HG02885 (cell line): ENCODE measurements around the gene DNAJB8.
A peak's percentile ranks its signal among the peaks of the same experiment; 100 is the strongest.

ENCODE experiments used
- ATAC-seq: cut with Tn5 transposase; IDR thresholded peaks from one replicate; pipeline ENCODE4 v1.9.1; 2021; ENCODE audit warnings: mild to moderate bottlenecking; ENCODE audit not compliant: unreplicated experiment, poor library complexity

DNAJB8 gene

DNA sequence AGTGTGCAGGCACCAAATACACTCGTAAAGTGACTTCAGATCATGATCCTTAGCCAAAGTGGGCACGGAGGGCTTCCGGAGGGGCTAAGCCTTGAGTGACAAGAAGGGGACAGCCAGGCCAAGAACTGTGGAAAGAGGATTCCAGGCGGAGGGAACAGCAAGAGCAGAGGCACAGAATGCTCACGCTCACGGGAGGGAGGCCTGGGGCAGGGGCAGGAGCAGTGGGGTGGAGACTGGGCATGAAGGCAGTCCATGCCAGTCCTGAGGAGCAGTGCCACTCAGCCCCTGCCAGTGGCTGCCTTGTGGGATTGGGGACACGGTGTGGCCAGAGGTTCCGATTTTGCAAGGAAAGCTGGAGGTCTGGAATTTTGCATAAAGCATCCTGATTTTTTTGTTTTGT is 36.0 kb downstream of the DNAJB8 start:
- no peak for ATAC-seq

DNA sequence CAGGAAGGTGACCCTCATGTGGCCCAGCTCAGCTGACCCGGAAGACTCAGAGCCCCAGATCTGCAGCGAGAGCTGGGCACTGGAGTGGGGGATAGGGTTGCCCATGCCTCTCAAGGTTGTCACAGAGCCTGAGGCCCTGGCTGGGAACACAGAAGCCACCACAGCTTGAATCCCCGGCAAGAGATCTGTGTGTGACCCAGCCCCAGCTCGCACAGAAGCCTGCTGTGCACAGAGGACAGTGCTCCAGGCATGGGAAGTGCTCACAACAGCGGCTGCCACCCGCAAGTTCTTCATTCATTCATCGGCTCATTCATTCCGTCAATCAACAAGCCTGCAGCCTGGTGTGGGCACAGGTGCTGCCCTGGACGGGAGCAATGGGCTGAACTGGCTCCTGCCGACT is 36.4 kb downstream of the DNAJB8 start:
- no peak for ATAC-seq

DNA sequence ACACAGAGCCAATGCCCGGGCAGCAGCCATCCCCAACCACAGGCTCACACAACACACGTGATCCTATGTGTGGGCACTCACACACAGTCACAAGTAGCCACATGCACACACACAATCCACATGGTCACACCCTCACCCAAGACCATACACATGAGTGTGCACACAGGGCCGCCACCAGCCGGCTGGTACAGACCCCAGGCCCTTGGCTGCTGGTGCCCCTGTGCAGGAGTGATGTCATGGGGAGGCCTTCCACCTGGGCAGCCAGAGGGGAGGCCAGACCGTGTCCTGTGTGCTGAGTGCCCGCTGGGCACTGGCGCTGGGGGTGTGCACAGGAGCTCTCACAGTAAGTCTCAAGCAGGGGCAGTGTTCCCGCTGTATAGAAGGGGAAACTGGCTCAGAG is 36.9 kb downstream of the DNAJB8 start:
- no peak for ATAC-seq

DNA sequence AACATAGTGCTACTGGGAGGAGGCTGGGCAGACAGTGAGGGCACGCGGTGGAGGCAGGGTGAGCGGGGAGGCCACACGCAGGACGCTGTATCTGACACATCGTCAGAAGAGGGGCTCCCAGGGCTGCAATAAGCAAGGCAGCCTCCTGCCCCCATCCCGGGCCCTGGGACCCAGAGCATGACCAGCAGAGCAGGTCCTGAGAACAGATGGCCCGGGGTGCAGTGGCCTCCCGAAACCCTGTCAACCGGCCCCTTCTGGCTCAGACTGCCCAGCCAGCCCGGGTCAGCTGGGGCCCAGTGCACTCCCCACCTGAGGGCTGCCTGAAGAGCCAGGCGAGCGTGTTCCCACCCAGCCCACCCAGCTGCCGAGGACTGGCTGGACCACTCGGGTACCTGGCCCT is 37.4 kb downstream of the DNAJB8 start:
- ATAC-seq = no peak

DNA sequence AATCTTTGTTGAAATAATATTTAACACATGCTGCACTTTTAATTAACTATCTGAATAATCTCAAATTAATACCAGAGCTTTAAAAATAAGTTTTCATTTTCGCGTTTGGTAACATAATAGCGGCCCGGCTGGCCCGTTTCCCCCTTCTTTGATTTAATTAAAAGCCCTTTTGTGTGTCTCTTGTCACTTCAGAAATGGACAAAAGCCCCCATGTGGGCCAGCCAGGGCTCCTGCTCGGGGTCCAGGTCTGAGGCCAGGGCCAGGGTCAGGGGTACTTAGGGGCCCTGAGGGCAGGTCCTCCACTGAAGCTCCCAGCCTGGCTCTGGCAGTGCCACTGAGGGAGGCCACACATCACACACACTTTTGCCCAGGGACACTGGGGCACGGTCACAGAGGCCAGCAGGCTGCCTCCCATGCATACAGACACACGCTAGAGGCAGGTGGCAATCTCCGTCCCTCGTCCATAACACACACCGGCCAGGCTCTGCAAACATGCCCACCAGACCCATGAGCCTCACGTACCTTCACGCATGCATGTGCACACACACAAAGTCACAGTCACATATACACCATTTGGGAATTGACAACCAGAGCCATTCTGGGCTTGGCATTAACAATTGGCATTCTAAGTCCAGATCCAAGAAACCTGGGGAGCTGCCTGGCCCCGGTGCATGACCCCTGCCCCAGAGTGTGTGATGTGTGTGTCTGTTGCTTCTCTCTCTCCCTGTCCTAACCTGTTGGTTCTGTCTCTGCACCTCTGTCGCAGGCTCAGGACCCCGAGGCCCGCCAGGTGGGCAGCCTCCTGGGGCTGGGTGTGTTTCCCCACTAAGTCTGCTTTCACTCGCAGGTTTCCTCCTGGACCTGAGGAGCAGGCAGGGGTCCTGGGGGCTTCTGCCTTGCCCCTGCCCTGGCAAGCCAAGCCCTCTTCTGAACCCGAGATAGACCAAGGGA is 38.5 kb downstream of the DNAJB8 start:
- no peak for ATAC-seq

DNA sequence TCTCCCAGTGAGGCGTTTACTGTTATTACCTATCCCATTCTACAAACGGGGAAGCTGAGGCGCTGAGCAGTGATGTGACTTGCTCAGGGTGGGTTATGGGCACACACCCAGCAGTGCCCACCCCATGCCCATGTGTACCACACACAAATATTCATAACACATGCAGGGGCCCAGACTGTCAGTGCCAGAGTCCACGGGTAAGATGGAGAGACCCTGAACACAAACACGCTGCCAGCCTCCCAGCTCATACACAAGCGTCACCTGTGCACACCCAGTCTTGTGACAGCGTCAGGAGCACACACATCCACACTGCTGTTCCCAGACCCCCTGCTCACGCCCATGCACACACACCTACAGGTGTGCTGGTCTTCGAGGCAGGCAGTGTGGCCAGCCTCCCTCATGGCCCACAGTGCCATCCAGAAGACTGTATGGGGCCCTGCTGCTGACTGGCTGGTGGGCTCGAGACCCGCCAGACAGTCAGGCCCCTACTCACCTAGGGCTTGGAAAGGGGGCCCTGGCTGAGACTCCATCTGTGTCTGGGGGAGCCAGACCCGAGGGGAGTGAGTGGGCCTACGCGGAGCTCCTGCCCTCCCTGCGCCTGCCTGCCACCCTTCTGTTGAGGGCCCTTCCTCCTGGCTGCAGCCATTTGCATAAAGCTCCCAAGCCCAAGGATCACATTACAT is 39.4 kb downstream of the DNAJB8 start:
- no peak for ATAC-seq

DNA sequence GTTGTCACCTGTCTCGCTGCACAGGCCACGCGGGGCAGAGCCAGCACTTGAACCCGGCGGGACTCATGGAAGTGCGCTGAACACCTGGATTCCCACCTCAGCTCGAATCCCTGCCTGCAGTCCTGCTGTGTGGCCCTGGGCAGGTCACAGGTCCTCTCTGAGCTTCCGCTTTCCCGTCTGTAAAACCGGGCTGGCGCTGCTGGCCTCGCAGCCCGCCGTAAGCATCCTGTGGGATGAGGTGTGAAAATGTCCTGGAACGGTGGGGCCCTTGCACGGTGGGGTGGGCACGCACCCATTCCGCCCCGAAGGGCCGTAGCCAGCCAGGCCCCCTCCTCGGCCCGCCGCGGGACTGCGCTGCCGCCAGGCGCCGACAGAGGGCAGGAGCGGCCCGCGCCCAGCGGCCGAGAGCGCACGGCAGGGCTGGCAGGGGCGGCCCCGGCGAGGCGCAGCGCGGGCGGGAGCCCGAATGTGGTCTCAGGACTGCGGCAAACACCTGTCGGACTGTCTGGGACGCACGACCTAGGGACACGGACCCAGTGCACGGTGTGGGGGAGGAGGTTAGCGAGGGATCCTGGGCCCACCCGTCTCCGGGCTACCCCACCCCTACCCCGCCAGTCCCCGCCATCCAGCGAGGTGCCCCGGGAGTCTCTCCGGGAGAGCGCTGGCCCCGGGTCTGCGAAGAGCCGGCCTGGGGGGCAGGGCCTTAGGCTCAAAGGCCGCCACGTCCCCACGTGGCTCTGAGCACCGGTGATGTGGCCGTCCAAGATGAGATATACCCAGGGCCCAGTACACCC is 40.4 kb downstream of the DNAJB8 start:
- ATAC-seq = peak; percentile 83

DNA sequence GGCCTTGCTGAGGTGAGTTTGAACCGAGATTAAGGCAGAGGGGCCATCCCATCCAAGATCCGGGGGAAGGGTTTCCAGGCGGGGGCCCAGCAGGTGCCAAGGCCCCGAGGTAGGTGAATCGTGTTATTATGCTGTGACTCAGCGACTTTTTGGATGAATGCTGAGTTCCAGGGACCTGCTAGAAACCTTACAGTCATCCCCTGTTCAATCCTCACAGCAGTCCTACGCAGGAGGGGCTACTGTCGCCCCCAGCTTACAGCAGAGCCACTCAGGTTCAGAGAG is 40.9 kb downstream of the DNAJB8 start:
- no peak for ATAC-seq

DNA sequence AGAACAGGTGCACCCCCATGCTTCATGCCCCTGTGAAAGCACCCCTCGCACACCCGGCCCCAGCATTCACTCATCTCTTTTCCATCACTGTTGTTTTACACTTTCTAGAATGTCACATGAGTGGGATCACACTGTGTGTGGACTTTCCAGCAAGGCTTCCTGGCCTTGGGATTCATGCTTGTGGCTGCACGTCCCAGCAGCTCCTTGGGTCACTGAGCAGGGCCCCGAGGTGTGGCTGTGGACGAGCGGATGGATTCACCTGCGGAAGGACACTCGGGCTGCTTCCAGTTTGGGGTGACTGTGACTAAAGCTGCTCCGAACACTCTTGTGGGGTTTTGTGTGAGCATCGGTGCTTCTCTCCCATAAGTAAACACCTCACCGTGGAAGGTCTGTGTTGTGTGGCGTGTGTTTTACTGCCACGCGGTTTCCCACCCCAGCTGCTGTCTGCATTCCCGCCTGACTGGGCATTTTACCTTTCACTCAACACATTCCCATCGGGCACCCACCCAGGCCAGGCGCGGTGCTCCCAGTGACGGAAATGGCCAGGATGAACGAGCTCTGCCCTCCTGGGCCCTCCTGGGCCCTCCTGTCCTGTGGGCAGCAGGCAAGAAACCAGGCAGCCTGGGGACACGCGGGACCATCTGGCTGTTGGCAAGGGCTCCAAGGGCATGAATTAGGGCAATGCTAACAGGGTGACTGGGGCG is 41.4 kb downstream of the DNAJB8 start:
- ATAC-seq = no peak

DNA sequence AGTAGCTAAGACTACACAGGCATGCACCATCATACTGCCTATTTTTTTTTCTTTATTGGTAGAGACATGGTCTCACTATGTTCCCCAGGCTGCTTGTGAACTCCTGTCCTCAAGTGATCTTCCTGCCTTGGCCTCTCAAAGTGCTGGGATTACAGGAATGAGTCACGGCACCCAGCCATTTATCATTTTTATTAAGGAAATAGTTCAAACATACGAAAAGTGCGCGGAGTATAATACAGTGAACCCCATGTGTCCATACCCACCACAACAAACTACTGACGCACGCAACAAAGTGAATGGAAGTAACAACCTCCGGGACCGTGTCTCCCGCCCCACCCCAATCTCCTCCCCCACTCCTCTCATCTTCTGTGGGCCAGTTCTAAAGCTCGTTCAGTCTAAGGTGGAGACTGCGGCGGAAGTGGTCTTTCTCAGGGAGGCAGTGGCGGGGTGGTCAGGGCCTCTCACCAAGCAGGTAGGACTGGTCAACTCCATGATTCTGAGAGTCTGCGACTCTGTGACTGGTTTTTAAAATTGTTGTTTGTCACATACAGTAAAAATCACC is 42.1 kb downstream of the DNAJB8 start:
- ATAC-seq = no peak

DNA sequence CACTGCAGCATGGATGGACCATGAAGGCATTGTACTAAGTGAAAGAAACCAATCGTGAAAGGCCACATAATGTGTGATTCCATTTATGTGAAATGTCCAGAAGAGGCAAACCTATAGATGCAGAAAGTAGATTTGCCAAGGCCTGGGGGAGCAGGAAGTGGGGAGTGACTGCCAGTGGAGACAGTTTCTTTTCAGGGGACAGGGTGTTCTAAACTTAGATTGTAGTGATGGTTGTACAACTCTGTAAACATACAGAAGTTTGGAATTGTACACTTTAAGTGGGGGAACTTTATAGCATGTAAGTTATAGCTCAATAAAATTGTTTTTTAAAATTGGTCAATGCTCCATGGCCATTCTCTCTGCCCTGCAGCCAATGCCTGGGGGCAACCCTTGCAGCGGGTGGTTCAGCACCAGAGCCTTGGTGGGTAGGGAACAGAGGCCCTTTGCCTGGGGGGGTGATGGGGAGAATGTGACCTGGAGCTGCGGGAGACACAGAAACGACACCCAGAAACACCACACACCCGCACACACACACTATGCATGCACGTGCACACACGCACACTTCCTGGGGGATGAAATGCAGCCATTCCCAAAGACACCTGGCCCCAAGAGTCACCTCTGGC is 43.1 kb downstream of the DNAJB8 start:
- no peak for ATAC-seq

DNA sequence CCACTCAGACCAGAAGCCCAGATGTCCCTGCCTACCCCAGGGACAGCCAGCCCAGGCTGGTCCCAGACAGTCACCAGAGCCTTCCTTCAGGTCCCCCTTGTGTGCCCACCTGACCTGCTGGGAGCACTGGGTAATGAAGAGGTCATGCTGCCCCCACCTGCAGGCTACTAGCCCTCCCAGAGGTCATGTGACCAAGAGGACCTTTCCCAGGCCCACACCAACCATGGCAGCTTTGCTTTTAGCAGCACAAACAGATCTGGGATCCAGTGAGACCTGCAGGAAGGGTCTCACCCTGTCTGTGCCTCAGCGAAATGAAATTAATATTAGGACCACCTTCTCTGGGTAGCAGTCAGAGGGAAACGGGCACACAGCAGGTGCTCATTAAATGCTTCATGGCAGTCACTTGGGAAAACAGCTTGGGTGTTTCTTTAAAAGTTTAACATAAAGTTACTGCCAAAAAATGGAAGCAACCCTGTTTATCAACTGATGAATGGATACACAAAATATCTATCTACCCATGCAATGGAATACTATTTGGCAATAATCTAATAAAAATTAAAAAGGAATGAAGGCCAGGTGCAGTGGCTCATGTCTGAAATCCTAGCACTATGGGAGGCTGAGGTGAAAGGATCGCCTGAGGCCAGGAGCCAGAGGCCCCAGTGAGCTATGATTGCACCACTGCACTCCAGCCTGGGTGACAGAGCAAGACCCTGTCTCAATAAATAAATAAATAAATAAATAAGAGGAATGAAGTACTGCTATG is 43.7 kb downstream of the DNAJB8 start:
- ATAC-seq = no peak

DNA sequence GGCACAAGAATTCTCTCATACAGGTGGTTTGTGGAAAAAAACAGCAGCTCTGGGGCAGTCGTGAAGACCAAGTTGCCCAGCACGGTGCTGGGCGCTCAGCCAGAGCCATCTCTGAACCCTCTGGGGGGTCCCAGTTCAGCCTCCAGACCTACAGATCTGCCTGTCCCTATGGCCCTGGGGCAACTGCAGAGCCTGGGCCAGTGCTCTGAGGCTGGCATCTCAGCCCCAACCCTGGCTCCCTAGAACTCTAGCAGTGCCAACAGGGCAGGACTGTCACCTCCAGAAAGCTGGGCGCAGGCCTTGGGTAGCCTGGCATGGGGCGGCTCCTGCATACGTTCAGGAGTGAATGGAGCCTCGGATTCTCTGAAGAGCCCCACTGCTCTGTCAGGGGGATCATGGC is 44.7 kb downstream of the DNAJB8 start:
- ATAC-seq = no peak

DNA sequence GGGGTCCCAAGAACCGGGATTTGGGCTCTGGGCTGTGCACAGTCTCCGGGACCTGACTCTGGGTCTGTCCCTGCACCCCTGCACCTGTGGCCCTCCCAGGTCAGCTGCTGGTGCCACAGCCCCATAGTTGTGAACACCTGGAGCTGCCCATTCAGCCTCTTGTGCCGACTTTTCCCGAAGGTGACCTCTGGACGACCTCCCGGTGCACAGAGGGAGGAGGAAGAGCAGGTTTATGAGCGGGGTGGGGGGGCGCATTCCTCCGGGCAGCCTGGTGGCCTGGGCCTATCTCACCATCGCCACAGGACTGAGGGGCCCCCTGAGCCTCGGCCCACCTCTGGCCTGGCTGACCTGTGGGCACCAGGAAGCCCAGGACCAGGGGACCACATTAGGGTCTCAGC is 45.3 kb downstream of the DNAJB8 start:
- no peak for ATAC-seq

DNA sequence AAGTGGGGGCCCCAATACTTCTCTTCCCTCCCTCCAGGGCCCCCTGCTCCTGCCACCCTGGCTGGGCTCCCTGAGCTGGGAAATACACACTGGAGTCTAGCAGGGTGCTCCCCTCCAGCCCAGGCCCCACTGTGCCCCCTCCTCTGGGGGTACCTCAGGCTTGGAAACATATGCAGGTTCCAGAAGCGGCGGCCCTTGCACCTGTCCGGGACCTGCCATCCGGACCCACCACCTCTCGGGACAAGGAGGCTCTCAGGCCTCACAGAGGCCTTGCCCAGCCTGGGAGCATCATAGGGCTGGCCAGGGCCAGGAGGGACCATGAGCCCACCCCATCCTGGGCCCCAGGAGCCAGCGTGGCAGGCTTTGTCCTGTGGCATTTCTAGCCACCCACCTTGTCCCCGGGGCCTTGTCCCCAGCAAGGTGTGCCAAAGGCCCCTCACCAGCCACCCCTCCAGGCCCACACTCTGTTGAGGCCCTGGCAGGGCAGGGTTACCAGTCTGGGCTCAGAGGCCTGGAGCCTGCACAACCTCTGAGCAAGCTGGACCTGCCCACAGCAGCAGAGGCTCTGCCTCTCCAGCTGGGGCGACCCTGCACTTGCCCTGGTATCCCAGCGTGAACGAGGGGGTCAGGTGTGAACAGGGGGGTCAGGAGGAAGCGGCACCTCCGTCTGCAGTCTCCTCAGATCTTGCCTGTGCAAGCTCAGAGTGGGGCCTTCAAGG is 45.8 kb downstream of the DNAJB8 start:
- ATAC-seq = no peak

DNA sequence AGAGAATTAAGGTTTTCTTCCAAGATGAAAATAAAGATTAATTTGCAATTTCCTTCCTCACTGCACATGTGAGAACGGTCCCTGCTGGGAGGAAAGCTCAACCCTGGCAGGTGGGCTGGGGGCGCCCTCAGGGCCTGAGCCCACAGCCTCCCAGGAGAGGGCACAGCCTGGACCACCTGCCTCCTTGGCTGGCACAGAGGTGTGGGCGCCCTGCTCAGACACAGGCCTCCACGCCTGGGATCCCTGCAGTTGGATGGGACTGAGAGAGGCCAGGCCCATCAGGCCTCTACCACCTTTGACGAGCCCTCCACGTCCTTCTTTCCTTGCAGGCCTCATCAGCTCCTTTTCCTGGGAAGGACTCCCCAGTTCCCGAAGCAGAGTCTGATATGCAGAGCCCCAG is 46.4 kb downstream of the DNAJB8 start:
- ATAC-seq = no peak

DNA sequence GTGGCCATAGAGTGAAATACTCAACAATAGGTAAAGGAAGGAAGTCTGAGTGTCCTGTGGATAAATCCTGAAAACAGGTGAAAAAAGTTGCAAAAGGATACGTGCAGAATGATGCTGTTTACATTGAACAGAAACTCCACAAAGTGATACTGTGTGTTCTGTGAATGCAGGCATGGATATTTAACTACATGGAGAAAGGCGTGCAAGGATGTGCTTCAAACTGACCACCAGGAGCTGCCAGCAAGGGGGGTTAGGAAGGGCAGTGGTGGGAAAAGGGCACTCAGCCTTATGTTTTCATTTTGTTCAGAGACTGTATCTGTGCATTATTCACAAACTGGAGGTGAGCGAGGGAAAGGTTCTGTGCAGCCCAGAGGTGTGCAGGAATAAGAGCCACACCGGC is 47.4 kb downstream of the DNAJB8 start:
- no peak for ATAC-seq

DNA sequence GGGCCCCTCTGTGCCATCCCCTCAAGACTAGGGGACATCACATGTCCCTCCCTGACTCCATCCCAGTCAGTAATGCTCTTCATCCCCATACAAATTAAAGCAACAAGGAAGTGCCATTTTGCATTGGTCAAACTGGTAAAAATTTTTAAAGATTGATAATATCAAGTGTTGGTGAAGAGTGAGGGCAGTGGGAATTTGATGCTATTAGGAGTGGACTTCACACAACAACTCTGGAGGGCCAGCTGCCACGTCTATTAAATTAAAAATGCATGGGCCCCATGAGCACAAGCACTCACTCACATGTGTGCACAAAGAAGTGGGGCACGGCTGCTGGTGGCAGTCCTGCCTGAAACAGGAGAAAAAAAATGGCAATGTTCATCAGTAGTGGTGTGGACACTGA is 47.8 kb downstream of the DNAJB8 start:
- ATAC-seq = no peak
